Measurements from ENCODE around the gene DAZL.
"Not testable (repeated sequence)": the region's sequence is repeated elsewhere in the genome, so short reads cannot be mapped to it uniquely, and the experiment has no call there.

DAZL gene

GRCh38 chr3:16604887-16605602 lies at the start of gene DAZL:
DAZL (minus strand) TSS chr3:16605423; CDS start chr3:16605205, 218 bp downstream.
- DNase-seq = no peak

- DNase-seq = no peak
Measured at GRCh38 chr3:16654976-16655375, 49.8 kb upstream of the DAZL start.

- no peak for DNase-seq
Measured at GRCh38 chr3:16653712-16654111, 48.5 kb upstream of the DAZL start.

GRCh38 chr3:16647668-16648067 lies 42.4 kb upstream of the DAZL start:
- DNase-seq = no peak

- no peak for DNase-seq
Measured at GRCh38 chr3:16639806-16640205, 34.6 kb upstream of the DAZL start.

- DNase-seq = no peak
Measured at GRCh38 chr3:16633948-16634347, 28.7 kb upstream of the DAZL start.

GRCh38 chr3:16632395-16632794 lies 27.2 kb upstream of the DAZL start:
- DNase-seq = no peak

- no peak for DNase-seq
Measured at GRCh38 chr3:16618721-16619120, 13.5 kb upstream of the DAZL start.

- DNase-seq = not testable (repeated sequence)
Measured at GRCh38 chr3:16617155-16617554, 11.9 kb upstream of the DAZL start.

- no peak for DNase-seq
Measured at GRCh38 chr3:16616083-16616482, 10.9 kb upstream of the DAZL start.

GRCh38 chr3:16614033-16615031 lies 9.1 kb upstream of the DAZL start:
- DNase-seq = no peak

GRCh38 chr3:16609927-16610580 lies 4.8 kb upstream of the DAZL start:
- DNase-seq = no peak

GRCh38 chr3:16608816-16609215 lies 3.6 kb upstream of the DAZL start:
- no peak for DNase-seq

GRCh38 chr3:16607718-16608117 lies 2.5 kb upstream of the DAZL start:
- no peak for DNase-seq

GRCh38 chr3:16606398-16606797 lies 1.2 kb upstream of the DAZL start:
- DNase-seq = no peak

GRCh38 chr3:16605966-16606365 lies 743 bp upstream of the DAZL start:
- DNase-seq = no peak

- no peak for DNase-seq
Measured at GRCh38 chr3:16604433-16604832, 790 bp downstream of the DAZL start.

GRCh38 chr3:16601537-16602005 lies 3.7 kb downstream of the DAZL start:
- no peak for DNase-seq

GRCh38 chr3:16600780-16601536 lies 4.3 kb downstream of the DAZL start:
- peak; percentile 86 for DNase-seq

- DNase-seq = no peak
Measured at GRCh38 chr3:16599694-16600093, 5.5 kb downstream of the DAZL start.

- DNase-seq = no peak
Measured at GRCh38 chr3:16596352-16597032, 8.7 kb downstream of the DAZL start.

- DNase-seq = no peak
Measured at GRCh38 chr3:16595778-16596177, 9.4 kb downstream of the DAZL start.
